GM21367 (cell line): ENCODE measurements around the gene ATG5.
"Not testable (repeated sequence)": the region's sequence is repeated elsewhere in the genome, so short reads cannot be mapped to it uniquely, and the experiment has no call there.

ENCODE experiments used
- ATAC-seq: cut with Tn5 transposase; IDR thresholded peaks from one replicate; pipeline ENCODE4 v1.9.1; 2021; ENCODE audit not compliant: unreplicated experiment

Gene ATG5

GRCh38 chr6:106259748-106260147 lies 65.8 kb downstream of the ATG5 start:
- ATAC-seq: not testable (repeated sequence)

- no peak for ATAC-seq
These were observed 66.8 kb downstream of the ATG5 start for GRCh38 chr6:106258726-106259125.

GRCh38 chr6:106257195-106257594 lies 68.4 kb downstream of the ATG5 start:
- no peak for ATAC-seq

DNA sequence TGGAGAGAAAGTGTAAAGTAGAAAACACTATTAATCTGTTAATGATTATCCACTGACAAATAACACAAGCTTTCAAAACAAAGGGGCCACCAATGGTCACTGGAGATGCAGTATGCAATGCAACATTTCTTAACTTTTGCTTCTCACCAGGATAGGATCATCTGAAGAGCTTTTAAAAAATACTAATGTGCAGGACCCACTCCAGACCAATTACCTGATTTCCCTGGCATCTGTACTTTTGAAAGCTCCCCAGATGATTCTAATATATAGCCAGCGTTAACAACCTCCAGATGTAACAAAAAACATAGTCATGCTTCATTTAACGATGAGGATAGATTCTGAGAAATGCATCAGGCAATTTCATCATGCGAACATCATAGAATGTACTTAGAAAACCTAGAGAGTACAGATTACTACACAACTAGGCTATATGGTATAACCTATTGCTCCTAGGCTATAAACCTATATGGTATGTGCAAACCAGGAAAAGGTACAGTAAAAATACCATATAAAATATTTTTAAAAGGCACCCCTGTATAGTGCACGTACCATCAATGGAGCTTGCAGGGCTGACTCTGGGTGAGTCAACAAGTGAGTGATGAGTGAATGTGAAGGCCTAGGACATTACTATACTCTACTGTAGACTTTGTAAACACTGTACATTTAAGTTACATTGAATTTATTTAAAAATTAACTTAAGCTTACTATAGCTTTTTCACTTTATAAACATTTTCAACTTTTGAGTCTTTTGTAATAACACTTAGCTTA lies 69.2 kb downstream of the ATG5 start:
- no peak for ATAC-seq

DNA sequence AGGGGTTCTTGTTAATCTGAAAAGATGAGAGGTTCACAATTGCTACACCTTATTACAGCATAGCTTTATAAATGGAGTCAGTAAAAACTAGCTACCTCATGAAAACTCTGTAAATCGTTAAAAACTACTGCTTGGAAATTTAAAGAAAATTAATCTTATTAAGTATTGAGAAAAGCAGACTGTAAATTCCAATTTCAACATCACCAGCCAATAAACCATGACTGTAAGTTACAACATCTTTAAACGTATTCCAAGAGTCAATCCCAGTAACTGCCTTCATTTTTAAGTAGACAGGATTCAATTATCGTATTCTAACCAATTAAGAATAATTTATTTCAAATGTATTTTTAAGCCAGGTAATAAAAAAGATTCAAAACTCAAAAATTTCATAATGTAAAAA lies 70.3 kb downstream of the ATG5 start:
- no peak for ATAC-seq

DNA sequence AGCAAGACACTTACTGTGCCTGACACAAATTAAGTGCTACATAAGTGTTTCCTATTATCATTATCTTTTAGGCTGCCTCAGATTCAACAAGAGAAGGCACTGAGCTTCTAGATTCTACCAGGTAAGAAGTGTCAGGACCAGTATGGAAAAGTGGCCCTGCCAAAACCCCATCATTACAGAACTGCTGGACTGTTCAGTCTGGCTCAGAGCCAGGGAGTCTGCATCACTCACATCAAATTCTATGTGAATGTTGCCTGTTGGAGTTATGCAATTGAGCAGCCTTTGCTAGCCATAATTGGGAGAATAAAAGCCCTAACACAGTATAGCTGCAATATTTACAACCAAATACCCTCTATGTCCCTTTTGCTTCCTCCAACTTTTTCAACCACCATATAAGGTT lies 70.9 kb downstream of the ATG5 start:
- no peak for ATAC-seq

GRCh38 chr6:106253731-106254130 lies 71.8 kb downstream of the ATG5 start:
- ATAC-seq: no peak

GRCh38 chr6:106253172-106253571 lies 72.4 kb downstream of the ATG5 start:
- ATAC-seq: no peak

DNA sequence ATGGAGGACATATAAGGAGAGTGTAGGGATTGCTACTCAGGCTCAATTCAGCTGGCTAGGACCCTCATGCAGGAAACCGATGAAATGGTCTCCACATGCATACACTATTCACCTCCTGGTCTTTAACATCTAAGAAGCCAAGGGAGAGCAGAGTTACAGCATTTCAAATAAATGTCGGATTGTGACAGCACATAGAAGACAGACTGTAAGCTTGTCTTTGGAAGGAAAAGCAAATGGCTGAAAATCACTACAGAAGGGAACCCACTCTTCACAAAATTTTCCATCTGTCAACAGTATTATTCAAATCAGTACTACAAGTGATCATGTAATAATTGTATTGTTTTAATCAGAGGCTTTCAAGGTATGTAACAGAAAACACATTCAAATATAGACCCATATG lies 72.9 kb downstream of the ATG5 start:
- no peak for ATAC-seq

DNA sequence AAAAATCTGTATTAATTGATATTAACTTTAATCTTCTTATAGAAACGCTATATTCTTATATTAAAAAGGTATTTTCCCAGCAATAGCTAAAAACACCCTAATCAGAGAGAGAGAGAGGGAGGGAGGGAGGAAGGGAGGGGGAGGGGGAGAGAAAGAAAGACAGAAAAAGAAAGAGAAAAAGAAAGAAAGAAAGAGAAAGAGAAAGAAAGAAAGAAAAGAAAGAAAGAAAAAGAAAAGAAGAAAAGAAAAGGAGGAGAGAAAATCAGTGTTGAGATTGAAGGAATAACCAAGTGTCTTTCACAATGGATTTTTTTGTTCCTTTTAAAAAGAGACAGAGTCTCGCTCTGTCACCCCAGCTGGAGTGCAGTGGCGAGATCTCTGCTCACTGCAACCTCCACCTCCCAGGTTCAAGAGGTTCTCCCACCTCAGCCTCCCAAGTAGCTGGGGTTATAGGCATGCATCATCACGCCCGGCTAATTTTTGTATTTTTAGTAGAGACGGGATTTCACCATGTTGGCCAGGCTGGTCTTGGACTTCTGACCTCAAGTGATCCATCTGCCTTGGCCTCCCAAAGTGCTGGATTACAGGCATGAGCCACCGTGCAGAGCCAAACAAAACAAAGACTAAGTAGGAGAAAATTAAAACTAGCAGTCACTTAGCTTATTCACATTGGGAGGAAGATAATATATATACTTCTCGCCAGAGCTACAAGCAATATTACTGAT lies 73.9 kb downstream of the ATG5 start:
- ATAC-seq: not testable (repeated sequence)

DNA sequence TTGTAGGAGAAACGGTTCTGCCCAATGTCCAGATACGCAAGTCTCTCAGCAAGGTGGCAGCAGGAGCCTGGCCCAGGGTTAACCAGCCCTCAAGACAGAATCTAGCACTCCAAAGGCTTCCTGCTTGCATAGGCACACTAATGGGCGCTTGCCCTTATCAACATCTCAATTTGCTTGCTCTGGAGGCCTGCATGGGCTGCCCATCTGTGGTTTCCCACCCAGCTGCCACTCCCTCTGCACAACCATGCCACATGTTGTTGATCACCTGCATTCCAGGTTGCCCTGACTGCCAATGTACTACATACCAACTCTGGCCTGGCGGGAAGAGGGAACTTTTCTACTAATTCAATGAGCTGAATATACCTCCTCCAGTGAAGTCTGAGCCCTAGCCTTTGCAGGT lies 74.6 kb downstream of the ATG5 start:
- ATAC-seq: no peak

- ATAC-seq: no peak
These were observed 75.9 kb downstream of the ATG5 start for GRCh38 chr6:106249658-106250057.

GRCh38 chr6:106247733-106248132 lies 77.8 kb downstream of the ATG5 start:
- no peak for ATAC-seq

GRCh38 chr6:106247293-106247692 lies 78.3 kb downstream of the ATG5 start:
- ATAC-seq: peak; percentile 49

DNA sequence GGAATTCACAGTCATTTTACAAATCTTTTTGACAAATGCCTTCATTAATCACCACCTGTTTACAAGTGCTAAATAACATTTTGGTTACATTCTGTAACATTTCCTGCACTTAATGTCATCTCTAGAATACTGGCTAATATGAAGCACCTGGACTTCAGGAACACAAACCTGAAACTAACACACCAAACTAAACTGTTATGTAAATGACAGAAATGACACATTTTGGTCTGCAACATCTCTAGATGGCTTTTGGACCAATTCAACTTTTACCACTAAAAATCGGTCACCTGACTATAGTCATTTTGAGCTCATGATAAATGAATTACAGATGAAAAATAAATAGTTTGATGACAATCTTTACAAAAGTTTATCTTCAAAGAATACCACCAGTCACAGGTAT lies 80.6 kb downstream of the ATG5 start:
- ATAC-seq: peak; percentile 57

DNA sequence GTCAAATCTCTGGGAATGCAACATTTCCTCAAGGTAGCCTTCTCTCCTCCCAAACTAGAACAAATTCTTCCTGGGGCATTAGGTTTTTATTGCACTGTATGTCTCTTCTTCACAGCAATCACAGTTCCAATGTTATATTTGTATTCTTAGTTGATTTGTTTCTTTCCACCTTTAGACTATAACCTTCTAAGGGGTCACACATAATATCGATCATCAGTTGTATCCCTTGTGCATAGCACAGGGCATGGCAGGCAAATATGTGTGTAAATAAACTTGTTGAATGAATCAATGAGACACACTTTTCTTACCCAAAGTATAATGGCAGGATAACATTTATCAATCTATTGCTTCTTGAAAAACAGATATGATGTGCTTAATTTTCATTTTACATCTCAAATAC lies 81.0 kb downstream of the ATG5 start:
- no peak for ATAC-seq

DNA sequence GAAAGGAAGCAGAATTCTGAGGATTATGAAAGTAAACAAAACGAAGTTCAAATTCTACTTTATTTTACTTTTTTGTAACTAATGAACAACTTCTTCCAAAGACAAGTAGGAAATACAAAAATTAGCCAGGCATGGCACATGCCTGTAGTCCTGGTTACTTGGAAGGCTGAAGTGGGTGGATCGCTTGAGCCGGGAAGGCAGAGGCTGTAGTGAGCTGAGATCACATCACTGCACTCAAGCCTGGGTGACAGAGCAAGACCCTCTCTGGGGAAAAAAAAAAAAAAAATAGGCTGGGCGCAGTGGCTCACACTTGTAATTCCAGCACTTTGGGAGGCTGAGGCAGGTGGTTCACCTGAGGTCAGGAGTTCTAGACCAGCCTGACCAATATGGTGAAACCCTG lies 82.3 kb downstream of the ATG5 start:
- no peak for ATAC-seq

- ATAC-seq: no peak
These were observed 84.1 kb downstream of the ATG5 start for GRCh38 chr6:106241498-106241897.

GRCh38 chr6:106237286-106237685 lies 88.3 kb downstream of the ATG5 start:
- no peak for ATAC-seq

DNA sequence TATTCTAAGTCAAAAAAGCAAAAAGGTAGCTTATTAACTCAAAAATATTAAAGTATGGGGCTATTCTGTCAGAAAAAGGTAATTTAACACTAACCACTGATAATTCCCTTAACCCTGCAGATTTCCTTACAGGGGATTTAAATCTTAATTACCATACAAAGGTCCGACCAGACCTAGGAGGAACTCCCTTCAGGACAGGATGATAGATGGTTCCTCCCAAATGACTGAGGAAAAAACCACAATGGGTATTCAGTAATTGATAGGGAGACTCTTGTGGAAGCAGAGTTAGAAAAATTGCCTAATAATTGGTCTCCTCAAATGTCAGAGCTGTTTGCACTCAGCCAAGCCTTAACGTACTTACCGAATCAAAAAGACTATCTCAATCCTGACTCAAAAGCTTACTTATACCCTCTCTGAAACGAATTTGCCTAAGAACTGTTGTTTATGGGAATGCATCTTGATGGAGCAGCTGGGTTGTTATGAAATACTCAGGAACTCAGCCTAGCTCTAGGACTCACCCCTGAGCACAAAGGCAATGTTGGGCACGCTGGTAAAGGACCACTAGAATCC lies 95.6 kb downstream of the ATG5 start:
- ATAC-seq: not testable (repeated sequence)

GRCh38 chr6:106227612-106228507 lies 97.7 kb downstream of the ATG5 start:
- ATAC-seq: no peak
